Sigmoid colon (tissue), 4 donors: ENCODE measurements around the gene TGFBI.

Experiments used
- EP300 ChIP-seq, 4 donors: sonication (generic); formaldehyde crosslinking; IDR thresholded peaks; one replicate each; pipeline ENCODE4 v1.6.1; 2017; ENCODE audit warnings: antibody characterized with exemption in 4 of 4
- POLR2A ChIP-seq, 2 donors: fragments of 450-650 bp; IDR thresholded peaks; one replicate each; pipeline ENCODE4 v1.6.1; 2016; ENCODE audit warnings: antibody characterized with exemption in 2 of 2, mild to moderate bottlenecking in 2 of 2, moderate library complexity in 2 of 2
- POLR2AphosphoS5 ChIP-seq, 4 donors: sonication (generic); formaldehyde crosslinking; IDR thresholded peaks; one replicate each; pipeline ENCODE4 v1.6.1; 2017; ENCODE audit warnings: antibody characterized with exemption in 4 of 4
- TF ChIP-seq, protein P1 (sequence below), 4 experiments: fragments of 450-650 bp in 3 of 4; fragments of 200-600 bp in 1 of 4; IDR thresholded peaks; one replicate each; pipeline ENCODE4 v1.5.1; 2016 to 2019; ENCODE audit warnings: antibody characterized with exemption in 4 of 4, mild to moderate bottlenecking in 3 of 4, moderate library complexity in 2 of 4

DNA sequence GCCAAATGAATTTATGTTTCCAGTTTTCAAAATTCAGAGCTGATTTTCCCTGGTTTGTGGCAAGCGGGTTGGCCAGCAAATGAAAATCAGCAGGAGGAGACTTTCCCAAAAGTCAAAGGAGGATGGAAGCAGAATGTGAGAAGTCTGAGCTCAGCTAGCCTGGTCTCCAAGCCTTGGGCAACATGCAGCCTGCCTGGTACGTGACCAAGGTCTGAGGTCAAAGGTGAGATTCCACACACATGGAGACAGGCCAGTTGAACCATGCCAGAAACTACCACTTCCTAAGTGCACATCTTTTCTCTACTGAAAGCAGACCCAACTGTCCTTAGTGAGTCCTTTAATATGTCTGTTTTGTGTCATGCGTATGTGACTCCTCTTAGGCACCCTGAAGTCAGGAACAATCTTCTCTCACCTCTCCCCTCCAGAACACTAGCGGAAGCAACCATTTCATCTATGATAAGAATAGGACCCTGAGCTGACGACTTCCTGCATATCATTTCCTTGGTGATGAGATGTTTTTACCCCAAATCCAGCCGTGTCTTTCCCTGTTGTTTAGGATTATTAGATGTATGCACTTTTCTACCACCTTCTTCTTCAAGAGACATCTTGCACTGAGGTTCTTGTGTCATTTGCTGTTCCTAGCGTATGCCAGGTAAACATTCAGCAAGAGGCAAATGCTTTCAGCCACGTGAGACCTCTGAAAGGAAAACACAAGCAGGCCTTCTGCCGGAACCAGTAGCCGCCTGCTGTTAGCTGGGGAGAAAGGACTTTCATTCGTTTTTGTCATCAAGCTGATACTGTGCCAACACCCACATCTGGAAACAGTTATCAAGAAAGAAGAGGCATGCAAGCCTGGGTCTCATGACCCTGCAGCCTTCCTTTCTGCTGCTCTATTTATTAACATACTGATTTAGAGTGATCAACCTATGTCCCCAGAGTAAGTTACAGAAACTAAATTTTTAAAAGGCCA lies 9.7 kb upstream of the TGFBI start:
- TF ChIP-seq, protein P1, sequence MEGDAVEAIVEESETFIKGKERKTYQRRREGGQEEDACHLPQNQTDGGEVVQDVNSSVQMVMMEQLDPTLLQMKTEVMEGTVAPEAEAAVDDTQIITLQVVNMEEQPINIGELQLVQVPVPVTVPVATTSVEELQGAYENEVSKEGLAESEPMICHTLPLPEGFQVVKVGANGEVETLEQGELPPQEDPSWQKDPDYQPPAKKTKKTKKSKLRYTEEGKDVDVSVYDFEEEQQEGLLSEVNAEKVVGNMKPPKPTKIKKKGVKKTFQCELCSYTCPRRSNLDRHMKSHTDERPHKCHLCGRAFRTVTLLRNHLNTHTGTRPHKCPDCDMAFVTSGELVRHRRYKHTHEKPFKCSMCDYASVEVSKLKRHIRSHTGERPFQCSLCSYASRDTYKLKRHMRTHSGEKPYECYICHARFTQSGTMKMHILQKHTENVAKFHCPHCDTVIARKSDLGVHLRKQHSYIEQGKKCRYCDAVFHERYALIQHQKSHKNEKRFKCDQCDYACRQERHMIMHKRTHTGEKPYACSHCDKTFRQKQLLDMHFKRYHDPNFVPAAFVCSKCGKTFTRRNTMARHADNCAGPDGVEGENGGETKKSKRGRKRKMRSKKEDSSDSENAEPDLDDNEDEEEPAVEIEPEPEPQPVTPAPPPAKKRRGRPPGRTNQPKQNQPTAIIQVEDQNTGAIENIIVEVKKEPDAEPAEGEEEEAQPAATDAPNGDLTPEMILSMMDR (IDR thresholded peaks at IDR 0.05), result peak in 3 of 4 experiments; percentile 3 to 30 (median 22)
- TF ChIP-seq EP300 (IDR thresholded peaks at IDR 0.05) (peak in 2 of 4 donors; percentile 16 to 53), POLR2A (IDR thresholded peaks at IDR 0.05) (no peak), POLR2AphosphoS5 (IDR thresholded peaks at IDR 0.05) (peak in 3 of 4 donors; percentile 53 to 81 (median 61))
